ENCODE results near the gene PCDHA6. TPM values are rescaled to one million over a fixed set of nuclear protein-coding genes. Genes with fewer than 3 reads are reported as not detected.

Gene PCDHA6
- total RNA-seq, 1 donor from 2014 or later: 0.63 TPM

Other genes with a start within 250 kb of the PCDHA6 start
- gene CD14, start 194.8 kb upstream of the PCDHA6 start, total RNA-seq: 0.09 and 2.2 TPM in 2 replicates
- 7.4 and 10.5 TPM in 2 replicates for gene TMCO6, start 188.5 kb upstream of the PCDHA6 start, total RNA-seq
- 54.1 and 75.7 TPM in 2 replicates for gene NDUFA2, start 180.3 kb upstream of the PCDHA6 start, total RNA-seq
- gene IK, start 180.1 kb upstream of the PCDHA6 start, total RNA-seq: 109 and 111 TPM in 2 replicates
- gene WDR55, start 163.1 kb upstream of the PCDHA6 start, total RNA-seq: 26.4 and 29.5 TPM in 2 replicates
- 0.09 and 0.19 TPM in 2 replicates for gene DND1, start 154.4 kb upstream of the PCDHA6 start, total RNA-seq
- gene HARS1, start 136.6 kb upstream of the PCDHA6 start, total RNA-seq: 79.3 and 96.4 TPM in 2 replicates
- gene HARS2, start 136.5 kb upstream of the PCDHA6 start, total RNA-seq: 31.3 and 32.5 TPM in 2 replicates
- gene ZMAT2, start 127.5 kb upstream of the PCDHA6 start, total RNA-seq: 54.5 and 63.3 TPM in 2 replicates
- gene PCDHA1, start 41.8 kb upstream of the PCDHA6 start, total RNA-seq: under 0.01 TPM in 1 of 2 replicates, not detected in the other
- gene PCDHA2, start 33.1 kb upstream of the PCDHA6 start, total RNA-seq: 0.18 and 0.19 TPM in 2 replicates
- 0.28 and 0.36 TPM in 2 replicates for gene PCDHA3, start 26.9 kb upstream of the PCDHA6 start, total RNA-seq
- 0.75 and 1.1 TPM in 2 replicates for gene PCDHA4, start 20.9 kb upstream of the PCDHA6 start, total RNA-seq
- gene PCDHA5, start 6.3 kb upstream of the PCDHA6 start, total RNA-seq: 0.09 TPM in 2 replicates
- 0.27 and 0.28 TPM in 2 replicates for gene PCDHA7, start 6.3 kb downstream of the PCDHA6 start, total RNA-seq
- gene PCDHA8, start 13.2 kb downstream of the PCDHA6 start, total RNA-seq: 0.09 and 0.19 TPM in 2 replicates
- 0.09 TPM in 2 replicates for gene PCDHA9, start 20.4 kb downstream of the PCDHA6 start, total RNA-seq
- gene PCDHA10, start 27.9 kb downstream of the PCDHA6 start, total RNA-seq: 0.45 and 0.56 TPM in 2 replicates
- 0.09 and 0.27 TPM in 2 replicates for gene PCDHA11, start 41.0 kb downstream of the PCDHA6 start, total RNA-seq
- 0.09 and 0.19 TPM in 2 replicates for gene PCDHA12, start 47.3 kb downstream of the PCDHA6 start, total RNA-seq
- 0.09 and 0.19 TPM in 2 replicates for gene PCDHA13, start 54.2 kb downstream of the PCDHA6 start, total RNA-seq
- 0.18 and 0.19 TPM in 2 replicates for gene PCDHAC1, start 98.3 kb downstream of the PCDHA6 start, total RNA-seq
- 0.09 and 2.4 TPM in 2 replicates for gene PCDHAC2, start 138.5 kb downstream of the PCDHA6 start, total RNA-seq
- gene PCDHB1, start 223.4 kb downstream of the PCDHA6 start, total RNA-seq: not detected in 2 replicates